Bladder microvascular endothelial cell (primary cell): ENCODE measurements around the gene KCNAB2. TPM values are rescaled to one million over a fixed set of nuclear protein-coding genes. Genes with fewer than 3 reads are reported as not detected.

Experiments used
- total RNA-seq: library from RNA; depleted of rRNA; stranded (reverse); fragments of >200 nt; gene quantifications from 2 replicates; pipeline ENCODE4 v1.2.3, GENCODE V29; 2014

Gene KCNAB2
- 1.6 and 2.7 TPM in 2 replicates for total RNA-seq

DNA sequence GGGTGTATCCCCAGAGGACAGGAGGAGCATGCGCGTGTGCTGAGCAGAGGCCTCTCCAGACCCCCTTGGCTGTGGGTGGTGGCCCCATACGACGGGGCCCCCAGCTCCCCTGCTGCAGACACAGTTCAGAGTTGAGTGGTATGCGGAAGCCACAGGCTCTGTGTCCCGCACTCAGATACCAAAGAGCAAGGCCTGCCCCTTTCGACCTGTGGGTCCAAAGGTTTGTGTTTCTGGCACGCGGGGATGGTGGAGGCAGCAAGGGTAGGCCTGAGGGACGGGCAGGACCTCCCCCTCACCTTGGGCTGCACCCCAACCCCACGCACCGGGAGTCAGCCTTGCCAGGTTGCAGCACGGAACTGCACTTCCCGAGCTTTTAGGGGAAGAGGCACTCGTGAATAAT is at the start of gene KCNAB2:
KCNAB2 (plus strand) TSS at position 328 of the 400 bp plus-strand sequence. CDS start 5,649 bp downstream, outside the sequence.

Other genes with a start within 250 kb of the KCNAB2 start
- gene NPHP4, start 53.5 kb upstream of the KCNAB2 start, total RNA-seq, result 1.9 and 7.6 TPM in 2 replicates
- under 0.01 TPM in 1 of 2 replicates, not detected in the other for gene CHD5, start 134.4 kb downstream of the KCNAB2 start, total RNA-seq
- 140 and 147 TPM in 2 replicates for gene RPL22, start 153.7 kb downstream of the KCNAB2 start, total RNA-seq
- gene RNF207, start 160.2 kb downstream of the KCNAB2 start, total RNA-seq, result 4.2 and 15.5 TPM in 2 replicates
- gene ICMT, start 190.1 kb downstream of the KCNAB2 start, total RNA-seq, result 58.0 and 92.9 TPM in 2 replicates
- gene HES3, start 198.3 kb downstream of the KCNAB2 start, total RNA-seq, result not detected in 2 replicates
- gene GPR153, start 215.2 kb downstream of the KCNAB2 start, total RNA-seq, result 0.65 and 3.1 TPM in 2 replicates